ENCODE measurements around the gene MYH14.

- TF ChIP-seq GATA2 (IDR thresholded peaks at IDR 0.05; ENCODE audit: low read depth, low read length) (no peak), GATA3 (IDR thresholded peaks at IDR 0.05; ENCODE audit: low read depth, low read length) (no peak)
Measured at GRCh38 chr19:50158577-50158976, 44.8 kb upstream of the MYH14 start.

Measured in SH-SY5Y (cell line).